ENCODE measurements around the gene ALPK1.

GRCh38 chr4:112402098-112402497, 104.9 kb downstream of the ALPK1 start:
- TF ChIP-seq SUZ12 (IDR thresholded peaks at IDR 0.05; ENCODE audit: extremely low read depth, insufficient read depth, insufficient read length) (no peak), YY1 (IDR thresholded peaks at IDR 0.05; ENCODE audit: insufficient read depth, insufficient read length) (no peak), ZNF274 (IDR thresholded peaks at IDR 0.05; ENCODE audit: low read depth, low read length) (no peak)

Data from NT2/D1 (cell line).